KOPT-K1 (cell line): ENCODE measurements around the gene SMAD3.
A peak's percentile ranks its signal among the peaks of the same experiment; 100 is the strongest.
"Not testable (repeated sequence)": the region's sequence is repeated elsewhere in the genome, so short reads cannot be mapped to it uniquely, and the experiment has no call there.

Experiments used
- H3K27ac ChIP-seq: fragments of 200-600 bp; sonication (generic); 2 replicates; pipeline ENCODE4 v1.5.1; 2016; ENCODE audit warnings: antibody characterized with exemption, mild to moderate bottlenecking, low read depth, low read length; ENCODE audit not compliant: poor library complexity, severe bottlenecking
- H3K36me3 ChIP-seq: fragments of 200-600 bp; sonication (generic); 2 replicates; pipeline ENCODE4 v1.5.1; 2017; ENCODE audit warnings: antibody characterized with exemption, mild to moderate bottlenecking, low read length, moderate library complexity; ENCODE audit not compliant: insufficient read depth
- H3K9me3 ChIP-seq: fragments of 200-600 bp; sonication (generic); 2 replicates; pipeline ENCODE4 v1.5.1; 2017; ENCODE audit warnings: antibody characterized with exemption, low read length, mild to moderate bottlenecking; ENCODE audit not compliant: insufficient read depth, poor library complexity, severe bottlenecking

SMAD3 gene

GRCh38 chr15:67065531-67066005 is at the start of gene SMAD3:
SMAD3 (plus strand) TSS chr15:67065602; CDS start chr15:67066155, 553 bp downstream.
- no peaks in the 10 kb centered on the region for H3K9me3 ChIP-seq
- H3K36me3 ChIP-seq: no peaks in the 10 kb centered on the region
- H3K27ac ChIP-seq: peak within 1 kb of the TSS; percentile 60

GRCh38 chr15:67017311-67017710 is 48.1 kb upstream of the SMAD3 start:
- Histone ChIP-seq H3K9me3 (no peaks in the 10 kb centered on the region), H3K36me3 (no peaks in the 10 kb centered on the region), H3K27ac (no peak overlapping the region)

- Histone ChIP-seq H3K9me3 (no peaks in the 10 kb centered on the region), H3K36me3 (no peaks in the 10 kb centered on the region), H3K27ac (no peak overlapping the region)
These were observed 47.4 kb upstream of the SMAD3 start for GRCh38 chr15:67018026-67018425.

- Histone ChIP-seq H3K9me3 (no peaks in the 10 kb centered on the region), H3K27ac (no peak overlapping the region), H3K36me3 (no peaks in the 10 kb centered on the region)
These were observed 47.0 kb upstream of the SMAD3 start for GRCh38 chr15:67018441-67018840.

GRCh38 chr15:67019069-67019468 is 46.3 kb upstream of the SMAD3 start:
- no peaks in the 10 kb centered on the region for H3K36me3 ChIP-seq
- no peaks in the 10 kb centered on the region for H3K9me3 ChIP-seq
- H3K27ac ChIP-seq: no peak overlapping the region

GRCh38 chr15:67019884-67020520 is 45.4 kb upstream of the SMAD3 start:
- Histone ChIP-seq H3K9me3 (no peaks in the 10 kb centered on the region), H3K36me3 (no peaks in the 10 kb centered on the region), H3K27ac (no peak overlapping the region)

- not testable (repeated sequence) for H3K9me3 ChIP-seq, H3K36me3 ChIP-seq, H3K27ac ChIP-seq
These were observed 44.7 kb upstream of the SMAD3 start for GRCh38 chr15:67020668-67021067.

- H3K27ac ChIP-seq: no peak overlapping the region
- H3K9me3 ChIP-seq: no peaks in the 10 kb centered on the region
- no peaks in the 10 kb centered on the region for H3K36me3 ChIP-seq
These were observed 43.9 kb upstream of the SMAD3 start for GRCh38 chr15:67021455-67021854.

- Histone ChIP-seq H3K27ac (no peak overlapping the region), H3K9me3 (no peaks in the 10 kb centered on the region), H3K36me3 (no peaks in the 10 kb centered on the region)
These were observed 42.8 kb upstream of the SMAD3 start for GRCh38 chr15:67022587-67023105.

GRCh38 chr15:67023517-67024313 is 41.7 kb upstream of the SMAD3 start:
- Histone ChIP-seq H3K36me3 (no peaks in the 10 kb centered on the region), H3K27ac (no peak overlapping the region), H3K9me3 (no peaks in the 10 kb centered on the region)

GRCh38 chr15:67024314-67024997 is 40.9 kb upstream of the SMAD3 start:
- no peak overlapping the region for H3K27ac ChIP-seq
- H3K36me3 ChIP-seq: no peaks in the 10 kb centered on the region
- H3K9me3 ChIP-seq: no peaks in the 10 kb centered on the region

GRCh38 chr15:67024998-67025368 is 40.4 kb upstream of the SMAD3 start:
- Histone ChIP-seq H3K9me3 (no peaks in the 10 kb centered on the region), H3K36me3 (no peaks in the 10 kb centered on the region), H3K27ac (no peak overlapping the region)

- Histone ChIP-seq H3K9me3 (no peaks in the 10 kb centered on the region), H3K36me3 (no peaks in the 10 kb centered on the region), H3K27ac (no peak overlapping the region)
These were observed 39.4 kb upstream of the SMAD3 start for GRCh38 chr15:67025719-67026609.

- no peaks in the 10 kb centered on the region for H3K9me3 ChIP-seq
- H3K36me3 ChIP-seq: no peaks in the 10 kb centered on the region
- H3K27ac ChIP-seq: no peak overlapping the region
These were observed 38.8 kb upstream of the SMAD3 start for GRCh38 chr15:67026610-67026967.
